ENCODE measurements around the gene IGFN1. TPM values are rescaled to one million over a fixed set of nuclear protein-coding genes. Genes with fewer than 3 reads are reported as not detected.

IGFN1 gene
- total RNA-seq, 1 experiment from 2014 or later: 0.04 TPM

GRCh38 chr1:201276891-201277290, 86.3 kb downstream of the IGFN1 start:
- Histone ChIP-seq H4K20me1 (ENCODE audit: low read length) (no peaks in the 10 kb centered on the region), H3F3A (ENCODE audit: low read length, unreplicated experiment) (peaks cover 6% of the 10 kb centered on the region), H3K4me2 (ENCODE audit: low read length) (peak overlapping the region; percentile 40), H3K79me2 (ENCODE audit: low read length) (peaks cover under 1% of the 10 kb centered on the region; the same call in 1 of the 2 replicates), H3K27ac (ENCODE audit: low read length) (peak overlapping the region; percentile 88), H3K36me3 (ENCODE audit: low read depth, low read length) (no peaks in the 10 kb centered on the region), H3K9ac (ENCODE audit: low read length) (peak overlapping the region; percentile 80), H3K9me2 (replicated peaks; ENCODE audit: low read length) (no peaks in the 10 kb centered on the region), H3K9me3 (ENCODE audit: low read length) (no peaks in the 10 kb centered on the region), H3K4me1 (ENCODE audit: insufficient read depth, low read length) (peaks cover 47% of the 10 kb centered on the region), H2AFZ (ENCODE audit: low read length) (no peak overlapping the region), H3K4me3 (ENCODE audit: low read length) (no peak overlapping the region), H3K27me3 (ENCODE audit: low read length) (no peaks in the 10 kb centered on the region)
- ATAC-seq: no peak
- DNase-seq: peak; percentile 74
- intact Hi-C loops (cut with micrococcal nuclease): no loop called here
- POLR2A ChIA-PET (ENCODE audit: unreplicated experiment): interaction anchor here (0.6 kb wide), 1 partner anchor 31 kb away, joined by 7 read pairs; no protein-coding TSS in a partner anchor
- CTCF ChIA-PET: interaction anchor here (0.5 to 1.0 kb wide), 3 partner anchors 31 to 84 kb away, joined by 3 to 4 read pairs (median 4); no protein-coding TSS in a partner anchor
- BruUV-seq (replicated peaks): no TSS peak
- TF ChIP-seq, protein P1, sequence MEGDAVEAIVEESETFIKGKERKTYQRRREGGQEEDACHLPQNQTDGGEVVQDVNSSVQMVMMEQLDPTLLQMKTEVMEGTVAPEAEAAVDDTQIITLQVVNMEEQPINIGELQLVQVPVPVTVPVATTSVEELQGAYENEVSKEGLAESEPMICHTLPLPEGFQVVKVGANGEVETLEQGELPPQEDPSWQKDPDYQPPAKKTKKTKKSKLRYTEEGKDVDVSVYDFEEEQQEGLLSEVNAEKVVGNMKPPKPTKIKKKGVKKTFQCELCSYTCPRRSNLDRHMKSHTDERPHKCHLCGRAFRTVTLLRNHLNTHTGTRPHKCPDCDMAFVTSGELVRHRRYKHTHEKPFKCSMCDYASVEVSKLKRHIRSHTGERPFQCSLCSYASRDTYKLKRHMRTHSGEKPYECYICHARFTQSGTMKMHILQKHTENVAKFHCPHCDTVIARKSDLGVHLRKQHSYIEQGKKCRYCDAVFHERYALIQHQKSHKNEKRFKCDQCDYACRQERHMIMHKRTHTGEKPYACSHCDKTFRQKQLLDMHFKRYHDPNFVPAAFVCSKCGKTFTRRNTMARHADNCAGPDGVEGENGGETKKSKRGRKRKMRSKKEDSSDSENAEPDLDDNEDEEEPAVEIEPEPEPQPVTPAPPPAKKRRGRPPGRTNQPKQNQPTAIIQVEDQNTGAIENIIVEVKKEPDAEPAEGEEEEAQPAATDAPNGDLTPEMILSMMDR (conservative IDR thresholded peaks at IDR 0.05; ENCODE audit: low read depth, low read length): no peak
- no peak for TF ChIP-seq EZH2 (IDR thresholded peaks at IDR 0.05; ENCODE audit: low read length, unreplicated experiment)
- no peak for TF ChIP-seq EZH2phosphoT487 (IDR thresholded peaks at IDR 0.05; ENCODE audit: borderline replicate concordance, low read length)

- Histone ChIP-seq H3K9me2 (replicated peaks; ENCODE audit: low read length) (no peaks in the 10 kb centered on the region), H2AFZ (ENCODE audit: low read length) (no peak overlapping the region), H3K79me2 (ENCODE audit: low read length) (peaks cover 6% of the 10 kb centered on the region), H3K27ac (ENCODE audit: low read length) (peak overlapping the region; percentile 88), H3K4me1 (ENCODE audit: insufficient read depth, low read length) (peaks cover 53% of the 10 kb centered on the region), H3K27me3 (ENCODE audit: low read length) (no peaks in the 10 kb centered on the region), H3K4me2 (ENCODE audit: low read length) (peak overlapping the region; percentile 40), H3K4me3 (ENCODE audit: low read length) (no peak overlapping the region), H4K20me1 (ENCODE audit: low read length) (no peaks in the 10 kb centered on the region), H3K9me3 (ENCODE audit: low read length) (no peaks in the 10 kb centered on the region), H3F3A (ENCODE audit: low read length, unreplicated experiment) (peaks cover 6% of the 10 kb centered on the region), H3K9ac (ENCODE audit: low read length) (peak overlapping the region; percentile 80), H3K36me3 (ENCODE audit: low read depth, low read length) (no peaks in the 10 kb centered on the region)
- CTCF ChIA-PET: interaction anchor here (0.6 to 1.0 kb wide), 2 partner anchors 31 to 84 kb away, joined by 3 to 4 read pairs; no protein-coding TSS in a partner anchor
- ATAC-seq: peak; percentile 1
- no TSS peak for BruUV-seq (replicated peaks)
- DNase-seq: peak; percentile 93
- POLR2A ChIA-PET (ENCODE audit: unreplicated experiment): interaction anchor here (0.6 kb wide), 1 partner anchor 30 kb away, joined by 7 read pairs; no protein-coding TSS in a partner anchor
- TF ChIP-seq EZH2 (IDR thresholded peaks at IDR 0.05; ENCODE audit: low read length, unreplicated experiment): no peak
- TF ChIP-seq, protein P1 (conservative IDR thresholded peaks at IDR 0.05; ENCODE audit: low read depth, low read length): no peak
- no peak for TF ChIP-seq EZH2phosphoT487 (IDR thresholded peaks at IDR 0.05; ENCODE audit: borderline replicate concordance, low read length)
- intact Hi-C loops (cut with micrococcal nuclease): no loop called here
These were observed 86.8 kb downstream of the IGFN1 start for GRCh38 chr1:201277441-201277840.

Other genes with a start within 250 kb of the IGFN1 start
- gene KIF21B, start 167.1 kb upstream of the IGFN1 start, total RNA-seq (2014; rRNA removed): 0.46 and 0.66 TPM in 2 replicates
- not detected in 2 replicates for gene CACNA1S, start 78.4 kb upstream of the IGFN1 start, total RNA-seq (2014; rRNA removed)
- gene ASCL5, start 63.6 kb upstream of the IGFN1 start, total RNA-seq (2014; rRNA removed): 2.4 and 3.1 TPM in 2 replicates
- gene TMEM9, start 36.4 kb upstream of the IGFN1 start, total RNA-seq (2014; rRNA removed): 428 and 435 TPM in 2 replicates
- gene PKP1, start 92.7 kb downstream of the IGFN1 start, total RNA-seq (2014; rRNA removed): 211 and 259 TPM in 2 replicates
- 1.1 and 2.9 TPM in 2 replicates for gene TNNT2, start 186.9 kb downstream of the IGFN1 start, total RNA-seq (2014; rRNA removed)
- 310 and 381 TPM in 2 replicates for gene LAD1, start 208.5 kb downstream of the IGFN1 start, total RNA-seq (2014; rRNA removed)
- gene TNNI1, start 230.9 kb downstream of the IGFN1 start, total RNA-seq (2014; rRNA removed): not detected in 2 replicates